ENCODE data around the gene C10orf90.

Gene C10orf90

GRCh38 chr10:126628746-126629145 lies 41.7 kb downstream of the C10orf90 start:
- DNase-seq = no peak

- DNase-seq = no peak
Observed at GRCh38 chr10:126621846-126622245, 48.6 kb downstream of the C10orf90 start.

GRCh38 chr10:126618466-126618865 lies 52.0 kb downstream of the C10orf90 start:
- DNase-seq = no peak

DNA sequence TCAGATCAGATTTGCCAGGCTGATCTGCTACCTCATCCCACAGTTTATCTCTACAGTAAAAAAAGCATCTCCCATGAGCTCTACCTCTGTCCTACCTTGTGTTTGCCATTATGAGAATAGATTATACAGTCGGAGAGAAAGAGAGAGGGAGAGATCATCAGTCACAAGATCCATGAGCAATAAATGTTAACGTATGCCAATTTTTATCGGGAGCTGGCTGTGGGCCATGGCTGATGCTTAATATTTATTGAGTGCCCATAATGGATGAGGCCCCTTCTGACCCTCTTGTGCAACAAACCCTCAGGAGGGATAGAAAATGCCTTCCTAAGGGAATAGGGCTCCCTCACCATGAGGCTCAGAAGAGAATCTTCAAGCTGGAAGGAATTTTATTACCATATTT lies 52.8 kb downstream of the C10orf90 start:
- DNase-seq = no peak

GRCh38 chr10:126617208-126617607 lies 53.3 kb downstream of the C10orf90 start:
- DNase-seq = no peak

DNA sequence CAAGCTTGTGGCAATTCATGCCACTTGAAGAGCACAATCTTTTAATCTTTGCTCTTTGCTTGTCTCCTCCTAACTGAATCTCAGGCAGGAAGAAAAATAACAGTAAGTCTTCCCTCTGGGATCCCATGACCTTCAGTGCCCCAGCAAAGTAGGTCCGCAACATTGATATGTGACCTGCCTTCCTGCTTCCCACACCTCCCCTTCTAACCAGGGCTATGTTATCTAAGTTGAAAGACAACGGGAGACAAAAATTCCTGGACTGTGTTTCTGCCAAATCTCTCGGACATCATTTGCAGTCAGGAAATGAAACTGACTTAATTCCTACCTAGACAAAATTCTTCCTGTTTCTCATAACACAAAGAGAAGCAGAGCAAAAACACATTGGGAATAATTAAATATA lies 53.8 kb downstream of the C10orf90 start:
- no peak for DNase-seq

- DNase-seq = no peak
Observed at GRCh38 chr10:126611303-126611702, 59.2 kb downstream of the C10orf90 start.

GRCh38 chr10:126609566-126609965 lies 60.9 kb downstream of the C10orf90 start:
- no peak for DNase-seq

GRCh38 chr10:126599949-126600682 lies 70.4 kb downstream of the C10orf90 start:
- no peak for DNase-seq

GRCh38 chr10:126598009-126598408 lies 72.5 kb downstream of the C10orf90 start:
- peak; percentile 35 for DNase-seq

DNA sequence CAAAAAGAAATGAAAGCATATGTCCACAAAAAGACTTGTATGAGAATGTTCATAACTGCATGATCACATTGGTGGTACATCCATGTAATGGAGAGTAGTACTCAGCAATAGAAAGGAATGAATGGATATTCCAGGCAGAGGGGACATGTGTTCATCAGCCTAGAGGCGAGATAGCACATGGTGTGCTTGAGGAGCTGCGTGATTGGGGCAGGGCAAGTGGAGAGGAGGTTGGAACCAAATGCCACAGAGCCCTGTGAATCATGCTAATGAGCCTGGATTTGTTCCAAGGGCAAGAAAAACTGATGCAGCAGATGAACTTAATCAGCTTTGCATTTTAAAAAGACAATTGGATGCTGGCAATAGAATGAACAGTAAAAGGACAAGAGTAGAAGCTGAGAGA lies 73.3 kb downstream of the C10orf90 start:
- DNase-seq = no peak

DNA sequence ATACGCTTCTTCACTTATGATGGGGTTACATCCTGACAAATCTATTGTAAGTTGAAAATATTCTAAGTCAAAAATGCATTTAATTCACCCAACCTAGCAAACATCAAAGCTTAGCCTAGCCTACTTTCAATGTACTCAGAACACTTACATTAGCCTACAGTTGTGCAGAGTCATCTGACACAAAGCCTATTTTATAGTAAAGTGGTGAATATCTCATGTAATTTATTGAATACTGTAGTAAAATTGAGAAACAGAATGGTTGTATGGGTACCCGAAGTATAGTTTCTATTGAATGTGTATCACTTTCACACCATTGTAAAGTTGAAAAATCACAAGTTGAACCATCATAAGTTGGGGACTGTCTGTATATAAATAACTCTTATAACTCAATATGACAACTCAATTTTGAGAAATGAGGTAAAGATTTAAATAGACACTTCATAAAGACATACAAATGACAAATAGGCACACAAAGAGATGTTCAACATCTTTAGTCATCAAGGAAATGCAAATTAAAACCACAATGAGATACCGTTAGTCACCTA lies 73.9 kb downstream of the C10orf90 start:
- no peak for DNase-seq

DNA sequence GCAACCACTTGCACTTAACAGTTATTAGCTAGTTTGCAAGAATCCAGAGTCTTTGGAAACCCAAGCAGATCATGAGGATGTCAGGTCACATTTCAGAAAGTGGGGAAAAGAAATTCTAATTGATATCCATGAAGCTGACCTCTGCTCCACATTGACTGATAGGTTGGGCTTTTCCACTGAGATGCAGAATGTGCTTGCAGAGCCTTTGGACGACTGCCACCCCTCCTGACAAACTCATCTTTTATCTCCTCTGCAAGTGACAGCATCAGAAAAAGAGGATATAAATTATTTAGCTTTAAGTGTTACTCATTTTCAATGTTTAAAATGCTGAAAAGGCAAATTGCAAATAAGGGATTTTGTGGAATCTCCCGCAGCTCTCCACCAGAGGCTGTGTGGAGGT lies 75.3 kb downstream of the C10orf90 start:
- no peak for DNase-seq

DNA sequence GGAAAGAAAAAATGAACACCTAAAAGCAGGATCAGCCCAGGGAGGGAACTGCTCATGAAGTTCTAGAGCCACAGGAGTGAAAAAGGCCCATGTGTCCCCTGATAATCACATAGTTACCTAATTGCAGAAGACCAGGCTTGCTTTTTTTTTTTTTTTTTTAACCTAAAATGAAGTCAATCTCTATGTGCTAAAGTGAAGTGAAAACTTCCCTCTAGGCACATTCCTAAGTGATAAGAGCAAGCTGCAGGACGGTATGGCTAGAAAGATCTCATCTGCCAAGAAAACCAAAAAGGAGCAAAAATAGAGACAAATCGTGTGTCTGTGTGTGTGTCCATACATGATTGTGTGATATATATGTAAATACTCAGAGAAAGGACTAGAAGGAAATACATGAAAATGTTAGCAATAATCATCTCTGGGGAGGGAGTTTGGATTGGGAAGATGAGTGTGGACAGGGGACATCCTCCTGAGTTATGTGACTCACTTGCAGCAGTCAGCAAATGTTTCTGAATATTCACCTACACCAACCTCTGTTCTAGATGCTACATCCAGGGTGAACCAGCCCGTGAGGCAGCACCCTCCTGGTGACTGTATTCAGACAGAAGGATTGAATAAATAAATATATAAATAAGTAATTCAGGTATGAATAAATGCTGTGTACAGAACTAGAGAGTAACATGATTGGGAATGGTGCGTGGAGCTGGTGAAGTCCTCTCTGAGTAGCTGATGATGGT lies 76.4 kb downstream of the C10orf90 start:
- no peak for DNase-seq

GRCh38 chr10:126592901-126593300 lies 77.6 kb downstream of the C10orf90 start:
- DNase-seq = no peak

DNA sequence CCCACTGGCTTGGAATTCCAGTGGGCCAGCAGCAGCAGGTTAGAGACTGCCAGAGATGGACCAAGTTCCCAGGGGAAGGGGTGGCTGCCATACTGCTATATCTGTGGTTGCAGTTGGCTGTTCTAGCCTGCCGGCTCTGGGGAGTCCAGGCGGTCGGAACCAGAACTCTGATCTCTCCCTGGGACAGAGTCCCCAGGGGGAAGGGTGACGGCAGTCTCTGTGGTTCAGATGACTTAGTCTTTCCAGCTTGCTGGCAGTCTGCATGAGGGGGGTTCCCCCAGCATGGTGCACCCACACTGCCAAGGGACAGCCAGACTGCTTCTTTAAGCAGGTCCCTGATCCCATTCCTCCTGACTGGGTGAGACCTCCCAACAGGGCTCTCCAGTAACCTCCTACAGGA lies 82.5 kb downstream of the C10orf90 start:
- no peak for DNase-seq

DNA sequence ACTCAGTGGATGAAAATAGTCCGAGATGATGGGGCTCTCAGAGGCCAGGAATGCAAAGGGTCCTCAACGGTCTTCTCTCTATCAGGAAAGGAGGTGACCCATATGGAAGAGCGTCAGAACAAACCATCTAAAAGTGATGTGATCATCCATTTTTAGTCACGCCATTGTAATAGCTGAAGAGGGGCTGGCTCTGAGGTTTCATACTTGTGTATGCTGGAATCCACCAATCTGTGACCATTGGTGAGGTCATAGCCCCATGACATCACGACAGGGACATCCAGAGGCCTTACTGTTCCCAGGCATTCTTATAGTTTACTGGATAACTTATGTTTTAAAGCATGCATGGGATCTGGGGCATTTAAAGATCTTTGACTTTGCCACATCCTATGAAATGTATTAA lies 83.6 kb downstream of the C10orf90 start:
- DNase-seq = no peak

- DNase-seq = no peak
Observed at GRCh38 chr10:126586128-126586527, 84.4 kb downstream of the C10orf90 start.

DNA sequence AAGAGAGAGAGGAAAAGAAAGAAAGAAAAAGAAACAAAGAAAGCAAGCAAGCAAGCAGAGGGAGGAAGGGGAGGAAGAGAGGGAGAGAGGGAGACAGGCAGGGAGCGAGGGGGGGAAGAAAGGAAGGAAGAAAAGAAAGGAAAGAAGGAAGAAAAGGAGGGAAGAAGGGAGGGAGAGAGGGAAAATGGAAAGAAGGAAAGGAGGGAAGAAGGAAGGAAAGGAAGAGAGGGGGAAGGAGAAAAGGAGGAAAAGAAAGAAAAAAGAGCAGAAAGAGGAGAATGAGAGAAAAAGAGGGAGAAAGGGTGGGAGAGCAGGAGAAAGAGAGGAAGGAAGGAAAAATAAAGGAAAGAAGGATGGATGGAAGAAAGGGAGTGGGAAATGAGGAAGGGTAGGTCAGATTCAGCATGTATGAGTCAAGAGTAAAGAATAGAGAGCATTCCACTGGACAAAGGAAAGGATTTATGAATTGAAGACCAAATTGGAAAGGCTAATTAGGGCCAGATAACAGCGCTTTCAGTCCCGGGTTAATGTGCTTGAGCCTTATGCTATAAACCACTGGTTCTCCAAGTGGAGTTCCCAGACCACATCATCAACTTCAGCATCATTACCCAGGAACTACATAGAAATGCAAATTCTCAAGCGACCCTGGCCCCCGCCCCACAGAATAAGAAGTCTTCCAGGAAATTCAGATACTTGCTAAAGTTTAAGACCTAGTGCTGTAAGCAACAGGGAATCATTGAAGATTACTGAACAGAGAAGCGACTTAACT lies 85.1 kb downstream of the C10orf90 start:
- no peak for DNase-seq

DNA sequence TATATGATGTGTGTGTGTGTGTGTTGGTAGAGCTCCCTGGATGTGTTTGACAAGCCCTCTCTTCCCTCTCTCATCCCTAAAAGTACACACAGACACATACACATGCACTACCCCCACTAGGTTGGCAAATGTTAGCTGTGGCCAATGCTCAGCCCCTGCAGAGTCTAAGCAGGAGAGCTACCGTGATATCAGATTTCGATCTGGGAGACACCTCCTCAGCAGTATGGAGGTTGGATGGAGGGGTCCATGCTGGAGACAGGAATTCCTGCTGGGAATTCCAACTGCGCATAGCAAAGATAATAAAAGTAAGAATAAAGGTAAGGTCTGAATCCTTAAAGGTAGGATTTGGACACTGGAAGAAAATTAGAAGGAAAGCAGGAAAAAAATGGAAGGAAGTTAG lies 85.7 kb downstream of the C10orf90 start:
- DNase-seq = peak; percentile 5

DNA sequence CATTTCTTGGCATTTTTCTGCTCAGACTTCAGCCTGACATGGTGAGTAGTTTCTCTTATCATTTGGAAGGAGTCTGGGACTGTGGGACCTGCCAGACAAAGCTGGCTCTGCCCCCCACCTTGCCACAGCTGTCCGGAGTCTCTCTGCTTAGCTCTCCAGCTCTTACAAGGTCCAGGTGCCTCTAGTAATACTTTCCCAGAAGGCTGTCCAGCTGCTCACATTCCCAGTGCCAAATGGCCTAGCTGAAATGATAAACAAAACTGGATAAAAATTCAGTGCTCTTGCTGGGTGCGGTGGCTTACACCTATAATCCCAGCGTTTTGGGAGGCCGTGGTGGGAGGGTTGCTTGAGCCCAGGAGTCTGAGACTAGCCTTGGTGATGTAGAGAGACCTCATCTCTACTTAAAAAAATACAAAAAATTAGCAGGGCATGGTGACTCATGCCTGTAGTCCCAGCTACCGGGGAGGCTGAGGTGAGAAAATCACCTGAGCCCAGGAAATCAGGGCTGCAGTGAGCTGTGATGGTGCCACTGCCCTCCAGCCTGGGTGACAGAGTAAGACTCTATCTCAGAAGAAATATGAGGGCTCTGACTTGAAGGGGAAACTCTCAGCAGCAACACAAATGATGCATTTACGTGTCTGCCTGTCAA lies 86.8 kb downstream of the C10orf90 start:
- DNase-seq = no peak

DNA sequence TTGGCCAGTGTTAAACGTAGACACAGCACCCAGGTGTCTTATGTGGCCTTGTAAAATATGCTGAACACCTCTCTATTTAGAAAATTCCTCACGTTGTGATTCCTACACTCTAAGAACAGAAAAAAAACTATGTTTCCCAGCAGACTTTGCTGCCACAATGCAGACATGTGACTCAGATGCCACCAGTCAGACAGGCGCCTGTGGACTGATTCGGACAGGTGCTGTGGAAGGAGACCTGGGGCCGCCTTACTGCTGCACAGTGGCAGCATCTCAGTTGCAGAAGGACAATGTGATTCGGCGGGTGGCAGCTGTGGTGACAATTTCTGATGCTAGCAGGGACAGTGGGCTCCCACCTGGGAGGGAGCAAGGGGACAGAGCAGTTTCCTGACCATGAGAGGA lies 88.8 kb downstream of the C10orf90 start:
- DNase-seq = no peak

Measured in NCI-H510A treated with DMSO at 0.1 percent for 48 hours (cell line).